HG03159 (cell line): ENCODE data around the gene FAM228B.
"Not testable (repeated sequence)": the region's sequence is repeated elsewhere in the genome, so short reads cannot be mapped to it uniquely, and the experiment has no call there.

Source experiments
- ATAC-seq: cut with Tn5 transposase; IDR thresholded peaks from one replicate; pipeline ENCODE4 v1.9.1; 2021; ENCODE audit warnings: mild to moderate bottlenecking, moderate library complexity; ENCODE audit not compliant: unreplicated experiment

Gene FAM228B

GRCh38 chr2:24101992-24102391 is 21.3 kb upstream of the FAM228B start:
- no peak for ATAC-seq

GRCh38 chr2:24102677-24103076 is 20.6 kb upstream of the FAM228B start:
- ATAC-seq: no peak

GRCh38 chr2:24104110-24104650 is 19.1 kb upstream of the FAM228B start:
- no peak for ATAC-seq

- no peak for ATAC-seq
Observed at GRCh38 chr2:24104906-24105305, 18.4 kb upstream of the FAM228B start.

GRCh38 chr2:24105816-24106215 is 17.5 kb upstream of the FAM228B start:
- no peak for ATAC-seq

- ATAC-seq: no peak
Observed at GRCh38 chr2:24106786-24107185, 16.5 kb upstream of the FAM228B start.

- no peak for ATAC-seq
Observed at GRCh38 chr2:24107336-24107735, 15.9 kb upstream of the FAM228B start.

- not testable (repeated sequence) for ATAC-seq
Observed at GRCh38 chr2:24109431-24109830, 13.8 kb upstream of the FAM228B start.

GRCh38 chr2:24110660-24111303 is 12.5 kb upstream of the FAM228B start:
- no peak for ATAC-seq

GRCh38 chr2:24111407-24111901 is 11.8 kb upstream of the FAM228B start:
- ATAC-seq: no peak

- ATAC-seq: no peak
Observed at GRCh38 chr2:24115057-24115456, 8.2 kb upstream of the FAM228B start.

GRCh38 chr2:24117902-24118301 is 5.4 kb upstream of the FAM228B start:
- no peak for ATAC-seq

GRCh38 chr2:24121066-24121465 is 2.2 kb upstream of the FAM228B start:
- no peak for ATAC-seq

GRCh38 chr2:24121469-24121868 is 1.8 kb upstream of the FAM228B start:
- ATAC-seq: no peak

- ATAC-seq: no peak
Observed at GRCh38 chr2:24122366-24123194, 689 bp upstream of the FAM228B start.

GRCh38 chr2:24123922-24124580 is 782 bp downstream of the FAM228B start:
- peak; percentile 13 for ATAC-seq

GRCh38 chr2:24125956-24126355 is 2.7 kb downstream of the FAM228B start:
- ATAC-seq: no peak

GRCh38 chr2:24132543-24132942 is 9.3 kb downstream of the FAM228B start:
- ATAC-seq: no peak

- not testable (repeated sequence) for ATAC-seq
Observed at GRCh38 chr2:24140305-24140704, 17.0 kb downstream of the FAM228B start.

- ATAC-seq: no peak
Observed at GRCh38 chr2:24147364-24147763, 24.1 kb downstream of the FAM228B start.

- ATAC-seq: no peak
Observed at GRCh38 chr2:24152413-24153197, 29.3 kb downstream of the FAM228B start.
